NCI-H446 treated with DMSO at 0.1 percent for 48 hours (cell line): ENCODE measurements around the gene WAS.
A peak's percentile ranks its signal among the peaks of the same experiment; 100 is the strongest.

Experiments
- DNase-seq: peaks from one replicate; lab custom pipeline; 2025; lab: John Stamatoyannopoulos, UW

The WAS gene

DNA sequence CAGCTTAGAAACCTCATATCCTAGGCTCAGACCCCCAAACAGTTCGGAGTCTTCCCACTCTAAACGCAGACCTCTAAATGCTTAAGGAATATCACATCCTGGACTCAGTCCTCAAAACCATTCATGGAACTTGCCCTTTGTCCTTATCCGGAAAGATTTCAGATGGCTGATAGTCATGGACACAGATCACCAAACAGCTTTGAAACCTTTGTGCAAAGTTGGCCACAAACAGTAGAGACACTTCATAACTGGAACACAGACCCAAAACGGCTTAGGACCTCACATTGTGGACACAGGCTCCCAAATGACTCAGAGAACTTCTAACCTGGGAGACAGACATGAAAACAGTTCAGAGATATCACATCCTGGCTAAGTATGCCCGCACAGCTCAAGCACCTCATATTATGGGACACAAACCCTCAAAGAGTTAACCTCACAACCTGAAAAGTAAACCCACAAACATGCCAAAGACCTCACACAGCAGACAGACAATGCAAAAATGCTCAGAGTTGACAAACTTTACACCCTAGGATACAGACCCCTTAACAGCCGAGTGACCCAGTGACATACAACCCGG is 28.4 kb downstream of the WAS start:
- no peak for DNase-seq

DNA sequence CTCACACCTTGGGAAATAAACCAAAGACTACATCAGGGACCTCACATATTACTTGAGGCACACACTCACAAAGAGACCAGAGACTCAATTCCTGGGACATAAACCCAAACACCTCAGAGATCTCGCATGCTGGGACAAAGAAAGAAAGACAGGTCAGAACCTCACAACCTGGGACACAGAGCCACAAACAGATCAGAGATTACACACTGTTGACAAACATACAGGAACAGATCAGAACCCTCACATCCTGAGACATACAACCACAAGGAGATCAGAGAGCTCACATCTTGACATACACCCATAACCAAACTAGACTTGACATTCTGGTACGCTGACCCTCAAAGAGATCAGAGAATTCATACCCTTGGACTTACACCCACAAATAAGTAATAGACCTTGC is 30.2 kb downstream of the WAS start:
- no peak for DNase-seq

DNA sequence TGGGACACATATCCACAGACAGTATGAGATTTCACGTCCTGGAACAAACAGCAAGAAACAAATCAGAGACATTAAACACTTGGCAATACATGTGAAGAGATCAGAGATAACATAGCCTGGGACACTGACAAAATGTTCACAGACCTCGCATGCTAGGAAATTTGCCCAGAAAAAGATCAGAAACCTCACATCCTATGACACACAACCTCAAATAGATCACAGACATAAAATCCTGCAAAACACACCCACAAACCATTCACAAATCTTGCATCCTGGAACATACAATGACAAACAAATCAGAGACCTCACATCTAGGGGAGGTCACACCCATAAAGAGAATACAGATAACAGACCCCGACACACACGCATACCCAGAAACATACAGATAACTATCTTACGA is 31.0 kb downstream of the WAS start:
- no peak for DNase-seq

DNA sequence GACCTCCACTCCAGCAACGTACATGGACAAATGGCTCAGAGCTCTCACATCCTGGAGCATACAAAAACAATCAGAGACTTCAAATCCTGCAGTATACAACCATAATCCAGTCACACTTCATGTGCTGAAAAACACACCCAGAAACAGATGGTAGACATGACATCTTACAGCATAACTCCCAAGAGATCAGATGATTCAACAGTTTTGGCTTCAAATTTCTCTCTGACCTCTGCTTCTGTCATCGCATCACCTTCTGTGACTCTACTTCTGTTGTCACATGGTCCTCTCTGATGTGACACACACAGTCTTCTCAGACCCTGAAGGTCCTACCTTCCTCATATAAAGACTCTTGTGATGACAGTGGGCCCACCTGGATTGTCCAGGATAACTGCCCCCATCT is 31.5 kb downstream of the WAS start:
- no peak for DNase-seq

DNA sequence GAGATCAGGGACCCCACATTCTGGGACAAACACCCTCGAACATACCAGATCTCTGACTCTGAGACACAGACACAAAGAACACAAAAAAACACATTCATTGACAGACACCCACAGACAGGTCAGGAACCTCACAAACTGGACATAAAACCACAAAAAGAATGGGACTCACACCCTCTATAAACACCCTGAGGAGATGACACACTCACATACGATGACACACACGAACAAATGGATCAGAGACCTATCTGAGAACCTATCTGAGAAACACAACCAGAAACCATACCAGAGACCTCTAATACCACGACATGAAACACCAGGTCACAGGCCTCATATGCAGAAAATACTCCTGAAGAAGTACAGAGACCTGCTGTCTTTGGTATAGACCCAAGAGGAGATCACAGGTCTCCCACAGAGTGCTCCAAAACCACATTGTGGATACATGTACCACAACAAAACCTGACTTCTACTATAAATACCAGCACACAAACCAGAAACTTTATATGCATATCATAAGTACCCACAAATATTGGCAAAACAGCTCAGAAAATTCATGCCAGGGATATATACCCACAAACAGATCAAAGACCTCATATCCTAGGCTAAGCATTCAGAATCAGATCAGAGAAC is 32.4 kb downstream of the WAS start:
- no peak for DNase-seq

DNA sequence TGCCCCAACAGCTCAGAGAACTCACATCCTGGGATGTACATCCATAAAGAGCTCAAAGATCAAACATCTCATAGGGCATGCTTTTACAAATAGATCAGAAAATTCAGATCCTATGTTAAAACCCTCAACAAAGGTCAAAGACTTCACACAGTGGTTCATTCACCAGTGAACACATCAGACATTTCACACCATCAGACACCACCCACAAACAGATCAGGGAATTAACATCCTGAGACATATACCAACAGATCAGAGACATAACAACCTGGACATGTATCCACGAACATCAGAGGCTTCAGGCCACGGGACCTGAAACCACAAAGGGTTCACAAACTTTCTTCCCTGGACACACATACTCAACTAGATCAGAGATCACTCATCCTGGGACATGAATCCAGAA is 36.4 kb downstream of the WAS start:
- no peak for DNase-seq

DNA sequence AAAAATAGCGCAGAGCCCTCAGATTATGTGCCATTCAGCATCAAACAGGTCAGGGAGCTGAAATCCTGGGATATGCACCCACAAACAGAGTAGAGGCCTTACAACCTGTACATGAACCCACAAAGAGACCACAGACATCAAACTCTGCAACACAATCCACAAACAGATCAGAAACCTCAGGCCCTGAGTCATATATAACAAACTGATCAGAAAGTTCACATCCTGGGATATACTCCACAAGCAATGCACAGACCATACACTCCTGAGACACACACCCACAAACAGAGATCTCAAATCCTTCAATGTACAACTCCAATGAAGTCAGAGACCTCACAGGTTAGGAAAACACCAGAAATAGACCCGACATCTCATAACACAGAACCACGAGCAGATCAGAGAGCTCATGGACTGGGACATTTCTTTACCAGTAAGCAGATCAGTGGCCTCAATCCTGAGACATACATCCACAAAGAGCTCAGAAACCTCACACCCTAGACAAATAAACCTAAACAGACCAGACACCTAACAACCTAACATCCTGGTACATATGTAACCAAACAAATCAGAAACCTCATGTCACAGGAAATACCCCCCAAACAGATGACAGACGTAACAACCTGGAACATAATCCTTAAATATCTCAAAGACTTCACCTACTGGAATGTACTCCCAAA is 37.1 kb downstream of the WAS start:
- no peak for DNase-seq

DNA sequence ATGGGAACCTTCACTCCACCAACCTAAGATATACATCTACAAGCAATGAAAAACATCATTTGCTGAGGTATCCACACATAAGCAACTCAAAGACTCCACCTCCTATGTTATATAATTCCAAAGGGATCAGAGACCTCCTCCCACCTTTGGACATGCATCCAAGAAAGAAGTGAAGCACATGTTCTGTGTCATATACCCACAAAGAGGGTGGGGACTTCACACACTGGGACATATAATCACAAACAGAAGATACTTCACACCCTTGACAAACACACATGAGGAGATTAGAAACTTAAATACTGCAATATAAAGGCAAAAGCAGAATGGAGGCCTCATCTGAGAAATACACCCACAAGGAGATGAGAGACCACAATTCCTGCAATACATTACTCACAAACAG is 38.3 kb downstream of the WAS start:
- DNase-seq = no peak

DNA sequence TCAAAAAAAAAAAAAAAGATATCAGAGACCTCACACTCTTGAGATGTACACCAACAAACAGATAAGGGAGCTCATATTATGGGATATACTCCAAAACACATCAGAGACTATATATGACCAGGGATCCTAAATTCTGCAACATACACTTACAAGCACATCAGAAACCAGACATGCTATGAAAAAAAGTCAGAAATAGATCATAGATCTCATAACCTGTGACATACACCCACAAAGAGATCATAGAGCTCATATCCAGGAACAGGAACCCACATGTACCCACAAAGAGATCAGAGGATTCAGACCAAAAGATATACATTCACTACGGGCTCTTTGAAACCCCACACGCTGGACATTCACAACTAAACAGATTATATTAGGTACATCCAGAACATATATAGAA is 43.0 kb downstream of the WAS start:
- no peak for DNase-seq

DNA sequence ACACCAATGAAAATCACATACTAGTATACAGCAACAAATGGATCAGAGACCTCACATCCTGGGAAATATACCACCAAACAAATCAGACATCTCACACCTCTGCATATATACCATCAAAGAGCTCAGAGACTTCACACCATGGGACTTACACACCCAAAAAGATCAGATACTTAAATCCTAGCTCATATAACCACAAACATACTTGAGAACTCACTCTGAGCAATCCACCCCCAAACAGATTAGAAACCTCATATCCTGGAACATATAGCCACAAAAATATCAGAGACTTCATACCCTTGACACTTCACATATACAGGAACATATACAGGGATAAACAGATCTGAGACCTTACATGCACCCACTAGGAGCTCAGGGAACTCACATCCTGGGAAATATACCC is 45.1 kb downstream of the WAS start:
- DNase-seq = no peak

DNA sequence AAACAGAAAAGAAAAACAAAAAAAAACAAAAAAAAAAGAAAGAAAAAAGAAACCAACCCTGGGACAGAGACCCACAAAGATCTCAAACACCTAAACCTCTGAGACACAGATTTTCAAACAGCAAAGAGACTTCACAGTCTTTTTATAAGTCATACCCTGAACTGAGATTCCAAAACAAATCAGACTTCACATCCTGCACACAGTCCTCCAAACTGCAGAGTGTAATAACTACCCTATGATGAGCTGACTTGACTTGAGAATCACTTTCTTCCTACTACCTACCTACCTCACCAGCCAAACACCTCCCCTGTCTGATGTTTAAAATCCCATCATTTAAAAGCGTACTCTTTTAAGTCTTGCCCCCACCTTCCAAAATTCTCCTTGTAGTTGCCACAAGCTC is 52.7 kb downstream of the WAS start:
- no peak for DNase-seq

DNA sequence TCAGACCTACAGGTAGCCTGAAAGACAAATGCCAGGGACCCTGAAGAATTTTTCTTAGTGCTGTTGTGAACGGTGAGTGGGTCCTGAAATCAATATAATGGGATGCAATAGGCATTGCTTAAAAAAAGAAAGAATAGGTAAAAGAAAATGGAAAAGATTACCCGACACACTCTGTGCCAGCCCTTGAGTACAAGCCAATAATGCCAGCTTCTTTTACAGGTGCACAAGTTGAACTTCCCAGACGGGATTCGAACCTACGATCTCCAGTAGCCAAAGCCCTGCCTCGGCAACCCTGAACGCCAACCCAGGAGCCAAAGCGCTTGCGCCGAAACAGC is 53.2 kb downstream of the WAS start:
- no peak for DNase-seq

DNA sequence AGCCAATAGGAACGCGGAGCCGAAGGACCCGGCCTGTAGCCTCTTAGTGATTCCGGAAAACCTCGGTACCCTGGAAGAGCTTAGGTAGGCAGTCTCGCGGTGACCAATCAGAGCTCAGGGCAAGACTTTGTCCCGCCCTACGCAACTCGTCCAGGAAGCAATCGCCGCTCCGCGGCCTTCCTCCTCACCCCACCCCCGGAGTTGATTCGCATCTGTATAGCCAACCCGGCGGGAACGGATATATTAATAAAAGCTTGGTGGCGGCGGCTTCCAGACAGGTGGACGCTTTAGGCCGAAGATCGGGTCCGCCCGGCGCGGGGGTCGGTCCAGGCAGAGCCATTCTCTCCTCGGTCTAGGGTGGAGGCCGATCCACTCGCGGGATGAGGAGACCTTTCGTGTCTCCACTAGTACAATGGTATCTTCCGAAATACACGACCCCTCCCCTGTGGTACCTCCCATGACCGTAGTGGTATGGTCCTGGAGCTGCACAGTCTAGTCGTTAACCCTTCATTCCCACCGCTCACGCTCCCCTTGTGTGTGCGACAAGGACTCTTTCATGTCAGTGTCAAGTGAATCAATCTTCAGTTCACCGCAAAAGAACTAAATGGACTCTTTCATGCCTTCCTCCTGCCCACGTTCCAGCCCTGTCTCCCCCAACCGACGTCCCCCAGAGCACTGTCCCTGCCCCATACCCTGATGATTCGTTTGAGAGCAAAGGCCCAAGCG is 53.8 kb downstream of the WAS start:
- DNase-seq = peak; percentile 95

DNA sequence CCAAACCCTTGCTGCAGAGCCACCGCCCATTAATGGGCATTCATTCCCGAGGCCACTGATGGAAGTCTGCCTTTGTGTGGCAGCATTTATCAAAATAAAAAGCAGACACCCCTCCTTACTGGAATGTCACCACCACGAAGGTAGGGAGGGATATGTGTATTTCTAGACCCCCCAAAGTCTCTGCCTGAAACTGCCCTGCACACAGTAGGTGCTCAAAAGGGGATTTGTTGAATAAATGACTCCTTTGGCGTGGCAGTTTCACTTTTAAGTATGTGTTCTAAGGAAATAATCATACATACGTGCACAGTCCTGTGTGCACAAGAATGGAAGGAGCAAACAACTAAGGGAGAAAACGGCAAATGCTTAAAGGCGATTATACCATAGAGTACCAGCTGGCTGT is 54.3 kb downstream of the WAS start:
- DNase-seq = no peak
